ENCODE data around the gene METTL22.

- TF ChIP-seq CTCF (IDR thresholded peaks at IDR 0.05) (no peak), POLR2AphosphoS5 (IDR thresholded peaks at IDR 0.05; ENCODE audit: insufficient read depth in 1 of 2, low read depth in 1 of 2) (no peak), POLR2A (IDR thresholded peaks at IDR 0.05) (no peak)
Measured at GRCh38 chr16:8696880-8697279, 75.4 kb downstream of the METTL22 start.

Data from vagina (tissue), 2 donors.